Sigmoid colon (tissue), 4 donors: ENCODE data around the gene JAG2.

Experiments used
- CTCF ChIP-seq, 4 experiments: fragments of 450-650 bp in 3 of 4; fragments of 200-600 bp in 1 of 4; IDR thresholded peaks; one replicate each; pipeline ENCODE4 v1.5.1; 2016 to 2019; ENCODE audit warnings: antibody characterized with exemption in 4 of 4, mild to moderate bottlenecking in 3 of 4, moderate library complexity in 2 of 4
- EP300 ChIP-seq, 4 donors: sonication (generic); formaldehyde crosslinking; IDR thresholded peaks; one replicate each; pipeline ENCODE4 v1.6.1; 2017; ENCODE audit warnings: antibody characterized with exemption in 4 of 4
- POLR2A ChIP-seq, 2 donors: fragments of 450-650 bp; IDR thresholded peaks; one replicate each; pipeline ENCODE4 v1.6.1; 2016; ENCODE audit warnings: antibody characterized with exemption in 2 of 2, mild to moderate bottlenecking in 2 of 2, moderate library complexity in 2 of 2

- TF ChIP-seq CTCF (IDR thresholded peaks at IDR 0.05) (no peak), POLR2A (IDR thresholded peaks at IDR 0.05) (no peak), EP300 (IDR thresholded peaks at IDR 0.05) (no peak)
Measured at GRCh38 chr14:105146181-105146975, 22.2 kb downstream of the JAG2 start.
